ENCODE measurements around the gene KIF22. TPM values are rescaled to one million over a fixed set of nuclear protein-coding genes. Genes with fewer than 3 reads are reported as not detected.

Gene KIF22
- total RNA-seq, 3 donors from 2014 or later: 24.7 to 56.2 (median 53.0) TPM

DNA sequence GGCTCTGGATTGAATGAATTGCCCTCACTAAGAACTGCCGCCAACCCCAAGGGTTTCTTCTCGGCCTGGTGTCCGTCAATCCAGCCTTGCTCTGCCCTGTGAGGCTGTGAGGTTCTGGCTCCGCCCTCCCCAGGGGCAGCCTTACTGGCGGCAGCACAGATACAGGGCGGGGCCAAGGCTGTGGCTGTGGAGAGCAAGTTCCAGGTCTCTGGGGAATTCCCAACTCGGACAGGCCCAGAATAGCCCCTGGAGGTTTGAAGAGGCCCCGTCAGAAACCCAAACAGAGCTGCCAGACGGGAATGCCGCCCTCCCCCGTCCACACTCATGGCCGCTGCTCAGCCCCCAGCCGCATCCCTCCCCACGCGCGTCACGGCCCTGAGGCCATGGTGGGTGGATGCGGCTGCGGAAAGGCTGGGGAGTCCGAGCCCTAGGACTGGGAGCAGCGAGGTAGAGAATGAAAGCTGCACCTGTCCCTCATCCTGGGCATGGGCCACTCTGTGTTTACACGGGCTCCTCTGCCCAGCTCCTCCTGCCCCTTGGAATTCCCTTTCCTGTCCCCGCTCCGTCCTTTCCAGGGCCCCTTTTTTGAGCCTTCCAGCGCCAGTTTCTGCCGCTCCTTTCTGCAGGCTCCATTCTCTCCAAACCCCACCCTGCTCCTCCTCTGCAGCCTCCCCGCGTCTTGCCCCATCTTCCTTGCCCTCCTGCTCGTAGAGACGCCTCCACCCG, 20.8 kb downstream of the KIF22 start:
- intact Hi-C loops (cut with DNase I, micrococcal nuclease): no loop called here
- peak overlapping the region; percentile 6 for H3K4me3 ChIP-seq
- peak; percentile 60 for ATAC-seq
- no peaks in the 10 kb centered on the region for H3K36me3 ChIP-seq (ENCODE audit: low read depth)
- TF ChIP-seq, protein P1, sequence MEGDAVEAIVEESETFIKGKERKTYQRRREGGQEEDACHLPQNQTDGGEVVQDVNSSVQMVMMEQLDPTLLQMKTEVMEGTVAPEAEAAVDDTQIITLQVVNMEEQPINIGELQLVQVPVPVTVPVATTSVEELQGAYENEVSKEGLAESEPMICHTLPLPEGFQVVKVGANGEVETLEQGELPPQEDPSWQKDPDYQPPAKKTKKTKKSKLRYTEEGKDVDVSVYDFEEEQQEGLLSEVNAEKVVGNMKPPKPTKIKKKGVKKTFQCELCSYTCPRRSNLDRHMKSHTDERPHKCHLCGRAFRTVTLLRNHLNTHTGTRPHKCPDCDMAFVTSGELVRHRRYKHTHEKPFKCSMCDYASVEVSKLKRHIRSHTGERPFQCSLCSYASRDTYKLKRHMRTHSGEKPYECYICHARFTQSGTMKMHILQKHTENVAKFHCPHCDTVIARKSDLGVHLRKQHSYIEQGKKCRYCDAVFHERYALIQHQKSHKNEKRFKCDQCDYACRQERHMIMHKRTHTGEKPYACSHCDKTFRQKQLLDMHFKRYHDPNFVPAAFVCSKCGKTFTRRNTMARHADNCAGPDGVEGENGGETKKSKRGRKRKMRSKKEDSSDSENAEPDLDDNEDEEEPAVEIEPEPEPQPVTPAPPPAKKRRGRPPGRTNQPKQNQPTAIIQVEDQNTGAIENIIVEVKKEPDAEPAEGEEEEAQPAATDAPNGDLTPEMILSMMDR (IDR thresholded peaks at IDR 0.05): no peak
- H3K9me3 ChIP-seq: no peaks in the 10 kb centered on the region
- peak; percentile 95 to 97 (median 96) for DNase-seq
- peaks cover 60% of the 10 kb centered on the region for H3K4me1 ChIP-seq (ENCODE audit: low read depth)

DNA sequence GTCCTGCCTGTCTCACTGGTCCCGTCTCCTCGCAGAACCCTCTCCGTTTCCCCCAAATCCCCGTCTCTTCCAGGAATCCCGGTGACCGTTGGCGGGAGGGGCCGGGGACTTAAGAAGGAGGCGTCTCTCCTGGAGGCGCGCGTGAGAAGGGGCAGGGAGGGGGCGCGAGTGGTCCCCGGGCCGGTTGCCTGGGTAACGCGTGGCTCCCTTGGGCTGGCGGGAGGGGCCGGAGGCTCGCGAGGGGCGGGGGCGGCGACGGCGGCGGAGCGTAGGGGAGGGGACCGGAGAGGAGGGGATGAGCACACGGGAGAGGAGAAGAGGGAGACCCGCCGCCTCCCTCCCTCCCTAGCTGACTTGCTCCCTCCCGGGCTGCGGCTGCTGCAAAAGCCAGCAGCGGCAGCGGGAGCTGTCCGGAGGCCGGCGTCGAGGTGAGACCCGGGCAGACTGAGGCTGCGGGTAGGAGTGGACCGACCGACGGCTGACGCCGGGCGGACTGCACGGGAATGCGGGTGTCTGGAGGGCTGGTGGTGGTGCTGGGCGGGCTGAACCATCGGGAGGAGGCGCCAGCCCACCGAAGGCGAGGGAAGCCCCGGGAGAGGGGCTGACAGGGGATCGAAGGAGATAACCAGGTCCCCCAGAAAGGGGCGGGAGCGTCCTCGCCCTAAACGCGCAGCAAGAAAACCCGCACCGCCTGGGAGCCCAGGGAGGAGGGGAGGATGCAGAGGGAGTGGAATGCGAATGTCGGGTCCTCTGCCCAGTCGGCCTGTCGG, 21.5 kb downstream of the KIF22 start, which contains the start of gene PRRT2:
Gene PRRT2 (plus strand): TSS at position 298 of the 770 bp plus-strand sequence. CDS start 862 bp downstream, outside the sequence.
- Histone ChIP-seq H3K36me3 (ENCODE audit: low read depth) (no peaks in the 10 kb centered on the region), H3K4me3 (peak within 1 kb of the TSS; percentile 6), H3K9me3 (no peaks in the 10 kb centered on the region), H3K4me1 (ENCODE audit: low read depth) (peaks cover 62% of the 10 kb centered on the region)
- ATAC-seq: no peak
- DNase-seq: peak; percentile 59 to 78 (median 76)
- intact Hi-C loops (cut with DNase I, micrococcal nuclease): no loop called here
- TF ChIP-seq, protein P1 (IDR thresholded peaks at IDR 0.05): no peak

DNA sequence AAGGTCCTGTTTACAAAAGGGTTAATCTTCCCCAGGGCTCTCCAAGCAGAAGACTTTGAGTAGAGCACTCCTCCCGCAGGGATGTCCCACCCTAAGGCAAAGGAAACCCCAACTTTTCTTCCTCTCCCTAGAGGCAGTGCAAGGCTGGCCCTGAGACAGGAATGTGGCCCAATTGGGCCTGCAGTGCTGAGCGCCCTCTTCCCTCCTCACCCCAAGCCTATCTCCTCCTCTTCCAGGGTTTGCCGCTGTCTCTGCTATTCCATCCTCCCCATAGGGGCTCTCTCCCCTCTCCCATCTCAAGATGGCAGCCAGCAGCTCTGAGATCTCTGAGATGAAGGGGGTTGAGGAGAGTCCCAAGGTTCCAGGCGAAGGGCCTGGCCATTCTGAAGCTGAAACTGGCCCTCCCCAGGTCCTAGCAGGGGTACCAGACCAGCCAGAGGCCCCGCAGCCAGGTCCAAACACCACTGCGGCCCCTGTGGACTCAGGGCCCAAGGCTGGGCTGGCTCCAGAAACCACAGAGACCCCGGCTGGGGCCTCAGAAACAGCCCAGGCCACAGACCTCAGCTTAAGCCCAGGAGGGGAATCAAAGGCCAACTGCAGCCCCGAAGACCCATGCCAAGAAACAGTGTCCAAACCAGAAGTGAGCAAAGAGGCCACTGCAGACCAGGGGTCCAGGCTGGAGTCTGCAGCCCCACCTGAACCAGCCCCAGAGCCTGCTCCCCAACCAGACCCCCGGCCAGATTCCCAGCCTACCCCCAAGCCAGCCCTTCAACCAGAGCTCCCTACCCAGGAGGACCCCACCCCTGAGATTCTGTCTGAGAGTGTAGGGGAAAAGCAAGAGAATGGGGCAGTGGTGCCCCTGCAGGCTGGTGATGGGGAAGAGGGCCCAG, 22.4 kb downstream of the KIF22 start:
- TF ChIP-seq, protein P1 (IDR thresholded peaks at IDR 0.05): no peak
- no peak for ATAC-seq
- Histone ChIP-seq H3K36me3 (ENCODE audit: low read depth) (no peaks in the 10 kb centered on the region), H3K4me3 (no peak overlapping the region), H3K4me1 (ENCODE audit: low read depth) (peaks cover 69% of the 10 kb centered on the region), H3K9me3 (no peaks in the 10 kb centered on the region)
- peak in 1 of 3 donors; percentile 43 for DNase-seq
- intact Hi-C loops (cut with DNase I, micrococcal nuclease): no loop called here

DNA sequence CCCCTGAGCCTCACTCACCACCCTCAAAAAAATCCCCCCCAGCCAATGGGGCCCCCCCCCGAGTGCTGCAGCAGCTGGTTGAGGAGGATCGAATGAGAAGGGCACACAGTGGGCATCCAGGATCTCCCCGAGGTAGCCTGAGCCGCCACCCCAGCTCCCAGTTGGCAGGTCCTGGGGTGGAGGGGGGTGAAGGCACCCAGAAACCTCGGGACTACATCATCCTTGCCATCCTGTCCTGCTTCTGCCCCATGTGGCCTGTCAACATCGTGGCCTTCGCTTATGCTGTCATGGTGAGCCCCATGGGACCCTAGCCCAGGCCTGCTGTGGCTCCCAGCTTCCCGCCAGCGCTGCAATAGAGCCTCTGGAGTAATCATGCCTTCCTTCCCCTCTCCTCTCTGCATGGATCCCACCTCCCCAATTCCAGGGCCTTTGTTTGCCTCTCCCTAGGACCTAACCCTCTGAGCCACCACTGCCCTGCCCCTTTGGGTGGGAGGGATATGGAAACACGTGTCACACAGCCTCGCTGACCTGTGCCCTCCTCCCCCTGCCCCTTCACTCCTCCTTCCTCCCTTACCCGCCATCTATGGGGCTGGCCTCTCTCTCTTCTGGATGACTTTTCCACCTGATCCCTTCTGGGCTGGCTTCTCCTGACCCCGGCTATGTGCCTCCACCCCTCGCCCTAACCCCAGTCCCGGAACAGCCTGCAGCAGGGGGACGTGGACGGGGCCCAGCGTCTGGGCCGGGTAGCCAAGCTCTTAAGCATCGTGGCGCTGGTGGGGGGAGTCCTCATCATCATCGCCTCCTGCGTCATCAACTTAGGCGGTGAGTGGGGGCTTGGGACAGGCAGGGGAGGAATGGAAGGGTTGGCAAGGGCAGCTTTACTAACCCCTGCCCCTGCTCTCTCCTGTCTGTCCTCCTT, 23.4 kb downstream of the KIF22 start:
- DNase-seq (peak in 2 of 3 donors; percentile 44 to 64), ATAC-seq (no peak)
- Histone ChIP-seq H3K36me3 (ENCODE audit: low read depth) (no peaks in the 10 kb centered on the region), H3K4me1 (ENCODE audit: low read depth) (peaks cover 71% of the 10 kb centered on the region), H3K4me3 (no peak overlapping the region), H3K9me3 (no peaks in the 10 kb centered on the region)
- intact Hi-C loops (cut with DNase I, micrococcal nuclease): no loop called here
- TF ChIP-seq, protein P1 (IDR thresholded peaks at IDR 0.05): no peak

Measured in mucosa of descending colon (tissue), 3 donors.